Endodermal cell (in vitro differentiated cells): ENCODE data around the gene ZFAND5. TPM values are rescaled to one million over a fixed set of nuclear protein-coding genes. Genes with fewer than 3 reads are reported as not detected.

ENCODE experiments used
- DNase-seq: peaks from one replicate; pipeline ENCODE4 v3.0.0-alpha.2; 2017
- H3K27ac ChIP-seq: 2 replicates; pipeline ENCODE4 v1.5.1; 2013; ENCODE audit warnings: mild to moderate bottlenecking, low read depth, low read length, moderate library complexity
- H3K27me3 ChIP-seq: 2 replicates; pipeline ENCODE4 v1.6.1; 2013; ENCODE audit warnings: mild to moderate bottlenecking, low read length, moderate library complexity; ENCODE audit not compliant: insufficient read depth, control insufficient read depth, poor library complexity, severe bottlenecking
- H3K36me3 ChIP-seq: 2 replicates; pipeline ENCODE4 v1.7.0; 2013; ENCODE audit warnings: mild to moderate bottlenecking, low read length, moderate library complexity; ENCODE audit not compliant: control insufficient read depth, insufficient read depth
- H3K4me1 ChIP-seq: one replicate; pipeline ENCODE4 v1.7.0; 2013; ENCODE audit warnings: low read length; ENCODE audit not compliant: control insufficient read depth, insufficient read depth
- H3K4me3 ChIP-seq: 2 replicates; pipeline ENCODE4 v1.5.1; 2013; ENCODE audit warnings: mild to moderate bottlenecking, low read length, moderate library complexity
- H3K9ac ChIP-seq: 2 replicates; pipeline ENCODE4 v1.6.1; 2013; ENCODE audit warnings: mild to moderate bottlenecking, low read length, moderate library complexity; ENCODE audit not compliant: poor library complexity, severe bottlenecking; ENCODE audit errors: extremely low read depth
- H3K9me3 ChIP-seq: 2 replicates; pipeline ENCODE4 v1.6.1; 2013; ENCODE audit warnings: mild to moderate bottlenecking, low read length, moderate library complexity; ENCODE audit not compliant: control insufficient read depth
- H3K27ac Mint-ChIP-seq: 2 replicates; pipeline ENCODE4 v1.8.0; 2020; ENCODE audit warnings: mixed read lengths
- H3K27me3 Mint-ChIP-seq: 2 replicates; pipeline ENCODE4 v1.8.0; 2021; ENCODE audit warnings: mild to moderate bottlenecking, mixed read lengths; ENCODE audit not compliant: insufficient read depth
- H3K36me3 Mint-ChIP-seq: 2 replicates; pipeline ENCODE4 v1.8.0; 2020; ENCODE audit warnings: low read depth, mixed read lengths
- H3K4me1 Mint-ChIP-seq: 2 replicates; pipeline ENCODE4 v1.8.0; 2020; ENCODE audit warnings: mixed read lengths
- H3K4me3 Mint-ChIP-seq: 2 replicates; pipeline ENCODE4 v1.8.0; 2020; ENCODE audit warnings: mild to moderate bottlenecking, moderate library complexity, mixed read lengths
- H3K9me3 Mint-ChIP-seq: 2 replicates; pipeline ENCODE4 v1.8.0; 2020; ENCODE audit warnings: mild to moderate bottlenecking, mixed read lengths
- CTCF ChIP-seq: fragments of 200-600 bp; sonication (generic); conservative IDR thresholded peaks from 2 replicates; pipeline ENCODE4 v1.5.0; 2021; ENCODE audit warnings: antibody characterized with exemption, mild to moderate bottlenecking
- WGBS, 2 experiments: methylation state at CpG; one replicate each; pipeline versions ENCODE4 v1.1.5 to v1.1.7; 2013; ENCODE audit warnings: missing lambda C conversion rate in 2 of 2, mixed read lengths in 1 of 2; ENCODE audit not compliant: insufficient coverage in 1 of 2, insufficient read length in 1 of 2; 5-methylcytosine and 5-hydroxymethylcytosine counted together
- total RNA-seq, 2 donors: library from RNA; stranded (reverse); fragmentation: NEBNext Ultra II Directional in 1 of 2; extraction: Animal tissue kit (Norgen Biotek cat#: 25700) in 1 of 2; gene quantifications; 2 replicates in 1 of 2; 3 replicates in 1 of 2; pipeline ENCODE4 v1.2.1, GENCODE V29; 2021

ZFAND5 gene
- total RNA-seq, 2 donors from 2014 or later = 121 to 137 TPM

GRCh38 chr9:72351538-72352453, 13.2 kb downstream of the ZFAND5 start:
- Histone ChIP-seq H3K4me1 (peaks cover 3% of the 10 kb centered on the region), H3K27ac (no peak overlapping the region), H3K9me3 (no peaks in the 10 kb centered on the region), H3K9ac (no peak overlapping the region), H3K36me3 (peaks cover 33% of the 10 kb centered on the region), H3K4me3 (no peak overlapping the region), H3K27me3 (peaks cover 21% of the 10 kb centered on the region)
- Mint-ChIP-seq H3K36me3 (peaks cover 33% of the 10 kb centered on the region), H3K27ac (no peak overlapping the region), H3K4me1 (peaks cover 15% of the 10 kb centered on the region), H3K4me3 (no peak overlapping the region), H3K27me3 (peaks cover 22% of the 10 kb centered on the region), H3K9me3 (no peaks in the 10 kb centered on the region)
- WGBS, 2 experiments = 92 to 93% methylated on average over 11 to 15 of the region's 15 CpGs
- DNase-seq = peak; percentile 59
- TF ChIP-seq CTCF = no peak

- H3K27me3 Mint-ChIP-seq = peaks cover 39% of the 10 kb centered on the region
- no peak overlapping the region for H3K27ac ChIP-seq
- peaks cover 14% of the 10 kb centered on the region for H3K36me3 Mint-ChIP-seq
- H3K9me3 ChIP-seq = no peaks in the 10 kb centered on the region
- no peak overlapping the region for H3K4me3 Mint-ChIP-seq
- H3K27me3 ChIP-seq = peaks cover 27% of the 10 kb centered on the region
- H3K9me3 Mint-ChIP-seq = no peaks in the 10 kb centered on the region
- H3K4me1 ChIP-seq = no peaks in the 10 kb centered on the region
- no peak overlapping the region for H3K9ac ChIP-seq
- TF ChIP-seq CTCF = no peak
- no peak overlapping the region for H3K27ac Mint-ChIP-seq
- 68 to 89% methylated on average over 1 of the region's 1 CpG for WGBS, 2 experiments
- H3K4me1 Mint-ChIP-seq = peaks cover 11% of the 10 kb centered on the region
- no peak for DNase-seq
- no peak overlapping the region for H3K4me3 ChIP-seq
- peaks cover 14% of the 10 kb centered on the region for H3K36me3 ChIP-seq
Observed at GRCh38 chr9:72349911-72350310, 15.1 kb downstream of the ZFAND5 start.

- Histone ChIP-seq H3K36me3 (peaks cover 8% of the 10 kb centered on the region), H3K9me3 (no peaks in the 10 kb centered on the region), H3K4me1 (no peaks in the 10 kb centered on the region), H3K9ac (no peak overlapping the region), H3K27ac (no peak overlapping the region), H3K4me3 (no peak overlapping the region), H3K27me3 (peaks cover 28% of the 10 kb centered on the region)
- Mint-ChIP-seq H3K36me3 (peaks cover 7% of the 10 kb centered on the region), H3K27me3 (peaks cover 46% of the 10 kb centered on the region), H3K4me3 (no peak overlapping the region), H3K4me1 (peaks cover 11% of the 10 kb centered on the region), H3K27ac (no peak overlapping the region), H3K9me3 (peaks cover under 1% of the 10 kb centered on the region)
- 100% methylated on average over 1 of the region's 2 CpGs; no CpG with 5 or more reads in 1 of the 2 experiments for WGBS, 2 experiments
- no peak for DNase-seq
- TF ChIP-seq CTCF = no peak
Observed at GRCh38 chr9:72349240-72349639, 15.8 kb downstream of the ZFAND5 start.
